Chondrocyte (in vitro differentiated cells): ENCODE results near the gene OR6C3. TPM values are rescaled to one million over a fixed set of nuclear protein-coding genes. Genes with fewer than 3 reads are reported as not detected.

Experiments
- DNase-seq: peaks from one replicate; pipeline ENCODE4 v3.0.0; 2021; ENCODE audit warnings: mixed read lengths, low spot score
- H3K27ac Mint-ChIP-seq: one replicate; pipeline ENCODE4 v1.8.0; 2021; ENCODE audit warnings: mild to moderate bottlenecking, moderate library complexity, mixed read lengths; ENCODE audit not compliant: unreplicated experiment
- H3K27me3 Mint-ChIP-seq: 2 replicates; pipeline ENCODE4 v1.8.0; 2021; ENCODE audit warnings: low read depth, mixed read lengths
- H3K36me3 Mint-ChIP-seq: 2 replicates; pipeline ENCODE4 v1.8.0; 2021; ENCODE audit warnings: low read depth, mixed read lengths
- H3K4me1 Mint-ChIP-seq: 2 replicates; pipeline ENCODE4 v1.8.0; 2021; ENCODE audit warnings: low read depth, mild to moderate bottlenecking, mixed read lengths
- H3K4me3 Mint-ChIP-seq: one replicate; pipeline ENCODE4 v1.8.0; 2021; ENCODE audit warnings: mild to moderate bottlenecking, moderate library complexity, mixed read lengths; ENCODE audit not compliant: unreplicated experiment
- H3K9me3 Mint-ChIP-seq: 2 replicates; pipeline ENCODE4 v1.8.0; 2021; ENCODE audit warnings: low read depth, mixed read lengths
- CTCF ChIP-seq: fragments of 200-600 bp; sonication (generic); IDR thresholded peaks from 2 replicates; pipeline ENCODE4 v1.5.0; 2021; ENCODE audit warnings: antibody characterized with exemption, mild to moderate bottlenecking, moderate library complexity
- long read RNA-seq: library from polyadenylated mRNA; stranded (forward); transcript quantifications from one replicate; pipeline ENCODE4 v2.0.0, GENCODE V29; 2021
- total RNA-seq: library from RNA; stranded (reverse); gene quantifications from 3 replicates; pipeline ENCODE4 v1.2.1, GENCODE V29; 2021

The OR6C3 gene
- total RNA-seq: not detected in 3 replicates
- long read RNA-seq: 0 reads

- Mint-ChIP-seq H3K4me1 (no peaks in the 10 kb centered on the region), H3K9me3 (no peaks in the 10 kb centered on the region), H3K27ac (no peak within 1 kb of the TSS), H3K4me3 (no peak within 1 kb of the TSS), H3K27me3 (peaks cover 9% of the 10 kb centered on the region), H3K36me3 (no peaks in the 10 kb centered on the region)
- no peak for TF ChIP-seq CTCF
- DNase-seq: no peak
These were observed at the start of gene OR6C3 for GRCh38 chr12:55330446-55330845. Gene OR6C3 (plus strand): TSS chr12:55330746. CDS start chr12:55331701, 955 bp downstream.

DNA sequence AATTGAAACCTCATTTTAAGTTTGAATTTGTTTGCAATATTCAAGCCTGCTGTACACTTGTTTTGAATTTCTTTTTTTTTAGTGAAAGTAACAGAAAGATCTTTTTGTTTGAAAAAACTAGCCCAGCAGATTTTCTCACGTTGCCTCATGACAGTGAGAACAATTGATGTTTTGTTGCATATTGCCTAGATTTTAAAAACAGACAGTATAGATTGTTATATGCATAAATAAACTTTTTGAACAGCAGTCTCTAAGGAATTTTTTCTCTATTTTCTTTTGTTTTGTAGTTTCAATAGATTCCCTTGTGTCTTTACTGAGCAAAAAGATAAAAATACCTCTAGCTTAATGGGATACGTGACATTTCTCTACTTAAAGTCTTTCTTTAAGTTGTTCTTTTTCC is 49.6 kb upstream of the OR6C3 start:
- DNase-seq: no peak
- peaks cover 2% of the 10 kb centered on the region for H3K27me3 Mint-ChIP-seq
- H3K27ac Mint-ChIP-seq: no peak overlapping the region
- H3K36me3 Mint-ChIP-seq: peaks cover 1% of the 10 kb centered on the region
- H3K9me3 Mint-ChIP-seq: peaks cover 8% of the 10 kb centered on the region
- H3K4me3 Mint-ChIP-seq: no peak overlapping the region
- H3K4me1 Mint-ChIP-seq: no peaks in the 10 kb centered on the region
- TF ChIP-seq CTCF: no peak

DNA sequence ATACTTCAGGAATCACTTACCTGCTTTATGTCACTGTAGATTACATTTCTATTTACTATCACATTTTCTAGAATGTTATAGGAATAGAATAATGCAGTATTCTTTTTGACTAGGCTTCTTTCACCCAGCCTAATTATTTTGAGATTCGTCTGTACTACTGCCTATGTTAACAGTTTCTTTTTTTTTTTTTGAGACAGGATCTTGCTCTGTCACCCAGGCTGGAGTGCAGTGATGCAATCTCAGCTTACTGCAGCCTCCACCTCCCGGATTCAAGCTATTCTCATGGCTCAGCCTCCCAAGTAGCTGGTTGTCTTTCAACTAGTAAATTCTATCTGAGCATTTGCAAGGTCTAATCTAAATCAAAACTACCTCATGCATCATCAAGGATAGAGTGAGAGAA is 40.5 kb upstream of the OR6C3 start:
- H3K27me3 Mint-ChIP-seq: peaks cover 13% of the 10 kb centered on the region
- H3K4me3 Mint-ChIP-seq: no peak overlapping the region
- H3K27ac Mint-ChIP-seq: no peak overlapping the region
- DNase-seq: no peak
- no peaks in the 10 kb centered on the region for H3K36me3 Mint-ChIP-seq
- no peaks in the 10 kb centered on the region for H3K4me1 Mint-ChIP-seq
- no peaks in the 10 kb centered on the region for H3K9me3 Mint-ChIP-seq
- TF ChIP-seq CTCF: no peak

DNA sequence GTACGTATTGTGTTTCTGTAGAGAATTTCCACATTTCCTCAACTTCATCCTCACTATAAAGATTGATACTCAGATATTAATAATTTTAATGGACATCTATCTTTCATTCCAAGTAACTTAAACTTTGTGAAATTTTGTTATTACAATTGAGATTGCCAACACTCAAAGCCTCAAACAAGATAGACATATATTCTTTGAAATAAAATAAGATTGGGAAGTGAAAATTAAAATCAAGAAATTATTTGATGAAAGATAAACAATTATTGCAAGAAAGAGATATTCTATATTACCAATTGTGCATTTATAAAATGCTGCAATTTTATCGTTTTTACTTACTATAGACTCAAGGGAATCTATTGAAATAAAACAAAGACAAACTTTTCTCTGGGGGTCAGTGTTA is 34.1 kb upstream of the OR6C3 start, which contains the start of gene OR6C6:
OR6C6 (minus strand) TSS at position 101 of the 400 bp plus-strand sequence. CDS start 1,337 bp downstream, outside the sequence.
- no peak for DNase-seq
- Mint-ChIP-seq H3K27ac (no peak within 1 kb of the TSS), H3K36me3 (no peaks in the 10 kb centered on the region), H3K4me1 (no peaks in the 10 kb centered on the region), H3K9me3 (no peaks in the 10 kb centered on the region), H3K4me3 (no peak within 1 kb of the TSS), H3K27me3 (peaks cover 12% of the 10 kb centered on the region)
- no peak for TF ChIP-seq CTCF

DNA sequence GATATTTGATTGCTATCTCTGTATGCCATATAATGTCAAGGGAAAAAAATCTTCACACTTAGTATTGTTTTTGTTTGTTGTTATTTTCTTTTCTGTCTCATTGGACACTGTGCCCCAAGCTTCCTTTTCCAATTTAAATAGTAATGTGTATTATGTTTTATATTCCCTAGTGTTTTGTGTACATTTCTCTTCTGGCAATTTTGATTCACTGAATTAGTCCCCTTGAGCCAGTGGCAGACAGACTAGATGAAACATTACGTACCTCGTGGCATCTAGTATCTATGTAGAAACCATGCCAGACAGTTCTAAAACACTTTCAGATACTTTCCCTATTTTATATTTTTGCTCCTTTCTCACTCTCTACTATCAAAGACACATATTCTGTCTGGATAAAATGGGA is 16.5 kb upstream of the OR6C3 start, which contains the start of gene OR6C1:
OR6C1 (plus strand) TSS at position 301 of the 400 bp plus-strand sequence. CDS start 6,257 bp downstream, outside the sequence.
- no peak for TF ChIP-seq CTCF
- DNase-seq: no peak
- Mint-ChIP-seq H3K9me3 (no peaks in the 10 kb centered on the region), H3K27ac (no peak within 1 kb of the TSS), H3K36me3 (no peaks in the 10 kb centered on the region), H3K27me3 (peaks cover 15% of the 10 kb centered on the region), H3K4me3 (no peak within 1 kb of the TSS), H3K4me1 (no peaks in the 10 kb centered on the region)
